ENCODE measurements around the gene VEPH1.

DNA sequence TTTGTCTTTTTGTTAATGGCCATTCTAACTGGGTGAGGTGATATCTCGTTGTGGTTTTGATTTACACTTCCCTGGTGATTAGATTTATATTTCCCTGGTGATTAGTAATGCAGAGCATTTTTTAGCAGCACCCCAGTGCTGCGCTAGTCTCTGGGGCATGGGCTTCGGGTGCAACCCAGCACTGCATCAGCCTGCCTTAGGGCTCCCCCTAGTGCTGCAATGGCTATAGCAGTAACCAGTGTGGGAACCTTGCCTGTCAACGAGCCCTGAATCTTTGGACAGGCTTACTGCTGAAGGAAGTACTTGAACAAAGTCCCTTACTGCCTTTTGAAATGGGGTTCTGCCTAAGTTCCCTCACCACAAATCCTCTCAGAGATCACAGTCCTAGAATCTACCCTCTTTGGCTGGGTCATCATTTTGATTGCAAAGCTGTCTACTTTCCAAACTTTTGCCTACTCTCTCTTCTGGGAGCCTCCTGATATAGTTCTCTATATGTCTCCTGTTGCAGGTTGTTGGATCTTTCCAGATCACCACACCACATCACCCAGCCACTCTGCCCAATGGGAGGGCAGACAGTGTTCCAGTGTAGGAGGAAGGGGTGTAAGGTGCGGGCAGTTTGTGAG lies 264.0 kb downstream of the VEPH1 start:
- TF ChIP-seq EZH2 (IDR thresholded peaks at IDR 0.05; ENCODE audit: insufficient read depth, poor library complexity, severe bottlenecking), result no peak
- TF ChIP-seq EZH2phosphoT487 (IDR thresholded peaks at IDR 0.05; ENCODE audit: insufficient read depth, low read depth), result no peak

All from GM23248 (cell line).